ENCODE data around the gene NAV2. TPM values are rescaled to one million over a fixed set of nuclear protein-coding genes. Genes with fewer than 3 reads are reported as not detected.

The NAV2 gene
- total RNA-seq, 2 donors from 2014 or later, result 21.3 to 45.3 TPM

GRCh38 chr11:20000022-20000350 lies 287.3 kb downstream of the NAV2 start:
- Histone ChIP-seq H3K27ac (no peak overlapping the region), H3K36me3 (no peaks in the 10 kb centered on the region), H3K27me3 (no peaks in the 10 kb centered on the region), H3K4me3 (no peak overlapping the region), H3K9me3 (no peaks in the 10 kb centered on the region), H3K4me1 (no peaks in the 10 kb centered on the region), H3K9ac (ENCODE audit: low read depth in 2 of 2, low read length in 2 of 2) (no peak overlapping the region)
- TF ChIP-seq, protein P1, sequence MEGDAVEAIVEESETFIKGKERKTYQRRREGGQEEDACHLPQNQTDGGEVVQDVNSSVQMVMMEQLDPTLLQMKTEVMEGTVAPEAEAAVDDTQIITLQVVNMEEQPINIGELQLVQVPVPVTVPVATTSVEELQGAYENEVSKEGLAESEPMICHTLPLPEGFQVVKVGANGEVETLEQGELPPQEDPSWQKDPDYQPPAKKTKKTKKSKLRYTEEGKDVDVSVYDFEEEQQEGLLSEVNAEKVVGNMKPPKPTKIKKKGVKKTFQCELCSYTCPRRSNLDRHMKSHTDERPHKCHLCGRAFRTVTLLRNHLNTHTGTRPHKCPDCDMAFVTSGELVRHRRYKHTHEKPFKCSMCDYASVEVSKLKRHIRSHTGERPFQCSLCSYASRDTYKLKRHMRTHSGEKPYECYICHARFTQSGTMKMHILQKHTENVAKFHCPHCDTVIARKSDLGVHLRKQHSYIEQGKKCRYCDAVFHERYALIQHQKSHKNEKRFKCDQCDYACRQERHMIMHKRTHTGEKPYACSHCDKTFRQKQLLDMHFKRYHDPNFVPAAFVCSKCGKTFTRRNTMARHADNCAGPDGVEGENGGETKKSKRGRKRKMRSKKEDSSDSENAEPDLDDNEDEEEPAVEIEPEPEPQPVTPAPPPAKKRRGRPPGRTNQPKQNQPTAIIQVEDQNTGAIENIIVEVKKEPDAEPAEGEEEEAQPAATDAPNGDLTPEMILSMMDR (IDR thresholded peaks at IDR 0.05), result no peak
- intact Hi-C loops (cut with DNase I), result no loop called here
- no peak for DNase-seq

DNA sequence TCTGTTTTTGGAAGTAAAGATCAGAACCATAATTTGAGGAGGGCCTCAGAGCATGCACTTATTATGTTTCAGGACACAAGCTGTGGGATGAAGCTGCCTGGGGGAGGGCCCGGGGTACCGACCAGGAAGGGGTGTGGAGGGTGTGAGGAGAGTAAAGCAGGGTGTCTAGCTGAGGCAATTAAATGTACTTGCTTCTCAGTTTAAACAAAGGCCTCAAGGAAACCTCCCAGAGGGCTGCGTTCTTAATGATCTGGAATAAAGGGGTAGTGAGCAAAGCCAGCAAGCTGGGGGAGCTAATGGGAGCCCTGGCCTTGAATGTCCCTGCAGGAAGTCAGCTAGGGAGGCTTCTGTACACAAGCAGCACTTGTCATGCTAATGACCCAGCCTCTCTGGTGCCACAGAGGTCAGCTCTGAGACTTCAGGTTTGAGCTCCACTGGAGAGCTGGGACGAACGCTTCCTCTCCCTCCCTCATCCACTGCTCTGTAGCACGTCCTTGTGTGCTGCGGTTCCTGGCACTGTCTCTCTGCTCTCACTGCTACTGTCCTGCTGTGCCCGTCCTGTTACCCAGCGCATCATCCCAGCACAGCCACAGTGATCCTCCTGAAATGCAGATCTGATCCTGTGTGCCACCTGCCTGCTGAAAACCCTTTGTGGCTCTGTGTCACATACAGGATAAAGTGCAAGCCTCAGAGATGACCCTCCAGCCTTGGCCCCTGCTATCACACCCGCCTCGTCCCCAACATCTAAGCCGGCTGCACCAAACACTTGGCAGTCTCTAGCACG lies 287.9 kb downstream of the NAV2 start:
- Histone ChIP-seq H3K27ac (no peak overlapping the region), H3K36me3 (no peaks in the 10 kb centered on the region), H3K9me3 (no peaks in the 10 kb centered on the region), H3K9ac (ENCODE audit: low read depth in 2 of 2, low read length in 2 of 2) (no peak overlapping the region), H3K4me3 (no peak overlapping the region), H3K4me1 (no peaks in the 10 kb centered on the region), H3K27me3 (no peaks in the 10 kb centered on the region)
- DNase-seq, result no peak
- intact Hi-C loops (cut with DNase I), result no loop called here
- TF ChIP-seq, protein P1 (IDR thresholded peaks at IDR 0.05), result no peak

- intact Hi-C loops (cut with DNase I), result no loop called here
Measured at GRCh38 chr11:20002312-20003216, 289.9 kb downstream of the NAV2 start.

DNA sequence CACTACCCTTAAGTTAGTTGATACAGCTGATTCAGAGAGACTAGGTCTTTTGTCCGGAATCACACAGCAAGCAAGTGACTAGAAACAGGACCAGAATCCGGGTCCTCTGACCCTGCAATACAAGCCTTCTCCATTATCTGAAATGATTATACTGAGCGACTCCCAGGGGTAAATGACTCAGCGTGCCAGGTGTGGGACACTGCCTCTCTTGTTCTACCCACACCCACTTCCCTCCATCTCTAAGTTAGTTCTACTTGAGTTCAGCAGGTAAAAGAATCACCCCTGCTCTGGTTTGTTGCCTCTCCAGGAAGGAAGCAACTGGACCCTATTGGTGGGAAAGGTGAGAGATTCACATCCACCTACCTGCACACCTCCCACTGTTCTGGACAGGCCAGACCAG lies 290.7 kb downstream of the NAV2 start:
- Histone ChIP-seq H3K27me3 (no peaks in the 10 kb centered on the region), H3K4me1 (no peaks in the 10 kb centered on the region), H3K36me3 (no peaks in the 10 kb centered on the region), H3K9me3 (no peaks in the 10 kb centered on the region), H3K27ac (no peak overlapping the region), H3K9ac (ENCODE audit: low read depth in 2 of 2, low read length in 2 of 2) (no peak overlapping the region), H3K4me3 (no peak overlapping the region)
- intact Hi-C loops (cut with DNase I), result no loop called here
- no peak for DNase-seq
- TF ChIP-seq, protein P1 (IDR thresholded peaks at IDR 0.05), result no peak

More at GRCh38 chr11:20002312-20003216, 289.9 kb downstream of the NAV2 start:
- Histone ChIP-seq H3K9ac (ENCODE audit: low read depth in 2 of 2, low read length in 2 of 2) (no peak overlapping the region), H3K4me3 (no peak overlapping the region), H3K27ac (no peak overlapping the region), H3K9me3 (no peaks in the 10 kb centered on the region), H3K27me3 (no peaks in the 10 kb centered on the region), H3K4me1 (no peaks in the 10 kb centered on the region), H3K36me3 (no peaks in the 10 kb centered on the region)
- TF ChIP-seq, protein P1 (IDR thresholded peaks at IDR 0.05), result no peak
- DNase-seq, result no peak

- no peaks in the 10 kb centered on the region for H3K9me3 ChIP-seq
- no peaks in the 10 kb centered on the region for H3K4me1 ChIP-seq
- no peaks in the 10 kb centered on the region for H3K36me3 ChIP-seq
- H3K9ac ChIP-seq (ENCODE audit: low read depth in 2 of 2, low read length in 2 of 2), result no peak overlapping the region
- H3K27me3 ChIP-seq, result no peaks in the 10 kb centered on the region
- H3K27ac ChIP-seq, result no peak overlapping the region
- H3K4me3 ChIP-seq, result no peak overlapping the region
- intact Hi-C loops (cut with DNase I), result no loop called here
- TF ChIP-seq, protein P1 (IDR thresholded peaks at IDR 0.05), result no peak
- no peak for DNase-seq
Measured at GRCh38 chr11:20004866-20005265, 292.2 kb downstream of the NAV2 start.

Measured in colonic mucosa (tissue), 4 donors.